GM12878 (cell line): ENCODE measurements around the gene CARM1. TPM values are rescaled to one million over a fixed set of nuclear protein-coding genes. Genes with fewer than 3 reads are reported as not detected.

Experiments used
- CHD2 ChIP-seq: IDR thresholded peaks from 2 replicates; pipeline ENCODE4 v1.6.1; 2011; ENCODE audit warnings: low read depth, low read length, improper control_type of control experiment, borderline replicate concordance
- EP300 ChIP-seq, 2 experiments: fragments of 150-350 bp in 1 of 2; IDR thresholded peaks; 2 replicates each; pipeline ENCODE4 v1.6.1; 2011 to 2012; ENCODE audit warnings: low read depth in 2 of 2, low read length in 2 of 2, borderline replicate concordance in 1 of 2, improper control_type of control experiment in 1 of 2, inconsistent platforms in 1 of 2; ENCODE audit not compliant: control insufficient read depth in 1 of 2
- EZH2 ChIP-seq: IDR thresholded peaks from 2 replicates; pipeline ENCODE4 v1.6.1; 2012; ENCODE audit warnings: low read depth, mild to moderate bottlenecking, control low read depth, inconsistent platforms, low read length, borderline replicate concordance; ENCODE audit not compliant: control insufficient read depth
- HDAC2 ChIP-seq: fragments of 200-600 bp; sonication (generic); IDR thresholded peaks from 2 replicates; pipeline ENCODE4 v1.6.1; 2017
- IKZF2 ChIP-seq, 2 experiments: fragments of 450-650 bp; IDR thresholded peaks; 2 replicates each; pipeline ENCODE4 v1.6.1; 2017; ENCODE audit warnings: mild to moderate bottlenecking in 2 of 2, moderate library complexity in 2 of 2
- JUND ChIP-seq: IDR thresholded peaks from 2 replicates; pipeline ENCODE4 v1.6.1; 2012; ENCODE audit warnings: low read depth, mild to moderate bottlenecking, low read length, improper control_type of control experiment, moderate library complexity
- KAT2A ChIP-seq: conservative IDR thresholded peaks from 2 replicates; pipeline ENCODE4 v1.6.1; 2011; ENCODE audit warnings: low read depth, low read length; ENCODE audit not compliant: control insufficient read depth
- MEF2B ChIP-seq: fragments of 450-650 bp; IDR thresholded peaks from 2 replicates; pipeline ENCODE4 v1.6.1; 2018; ENCODE audit warnings: mild to moderate bottlenecking, moderate library complexity; ENCODE audit not compliant: partially characterized antibody, poor library complexity, severe bottlenecking
- MYC ChIP-seq: IDR thresholded peaks from 2 replicates; pipeline ENCODE4 v1.6.1; 2011; ENCODE audit warnings: mild to moderate bottlenecking, low read length, moderate library complexity, inconsistent platforms; ENCODE audit not compliant: insufficient read depth, insufficient replicate concordance, insufficient read length, severe bottlenecking
- PAX8 ChIP-seq: fragments of 450-650 bp; IDR thresholded peaks from 2 replicates; pipeline ENCODE4 v1.6.1; 2017; ENCODE audit warnings: mild to moderate bottlenecking, moderate library complexity
- RBBP5 ChIP-seq: fragments of 200-600 bp; sonication (generic); conservative IDR thresholded peaks from 2 replicates; pipeline ENCODE4 v1.6.1; 2016
- RUNX3 ChIP-seq: IDR thresholded peaks from 2 replicates; pipeline ENCODE4 v1.6.1; 2012; ENCODE audit warnings: low read length, inconsistent platforms
- SP1 ChIP-seq: IDR thresholded peaks from one replicate; pipeline ENCODE4 v1.6.1; 2011; ENCODE audit warnings: low read depth, low read length
- TARDBP ChIP-seq: IDR thresholded peaks from 2 replicates; pipeline ENCODE4 v1.6.1; 2016; ENCODE audit warnings: borderline replicate concordance
- ZNF217 ChIP-seq: fragments of 450-650 bp; IDR thresholded peaks from 2 replicates; pipeline ENCODE4 v1.6.1; 2017; ENCODE audit warnings: antibody characterized with exemption, mild to moderate bottlenecking
- ZNF274 ChIP-seq: IDR thresholded peaks from one replicate; pipeline ENCODE4 v1.8.0; 2011; ENCODE audit not compliant: insufficient read length, insufficient read depth
- polyA plus RNA-seq, 11 experiments: library from polyadenylated mRNA; depleted of rRNA in 4 of 11; unstranded in 6 of 11; stranded (reverse) in 5 of 11; fragments of >200 nt; fragmentation: Nextera tagmentation in 4 of 11; fragmentation: Illumina TruSeq in 1 of 11; extraction: Ambion mirVana in 4 of 11; extraction: Trizol in 1 of 11; gene quantifications; 1 replicate in 1 of 11; 2 replicates in 10 of 11; pipeline versions ENCODE4 v1.2.1 to v1.2.3, GENCODE V29; 2011 to 2016; ENCODE audit warnings: inconsistent platforms in 2 of 11, missing spikeins in 2 of 11, low read depth in 1 of 11
- total RNA-seq, 4 experiments: library from RNA; depleted of rRNA in 3 of 4; stranded (reverse); fragments of >200 nt in 3 of 4; fragmentation: Illumina TruSeq in 1 of 4; extraction: Trizol in 1 of 4; gene quantifications; 2 replicates each; pipeline versions ENCODE4 v1.2.1 to v1.2.3, GENCODE V29; 2013 to 2021
- TF ChIP-seq, protein P1 (sequence below): IDR thresholded peaks from 2 replicates; pipeline ENCODE4 v1.6.1; 2012; ENCODE audit warnings: low read depth, low read length, improper control_type of control experiment
- TF ChIP-seq, protein P2 (sequence below): fragments of 450-650 bp; IDR thresholded peaks from 2 replicates; pipeline ENCODE4 v1.6.1; 2018; ENCODE audit warnings: borderline replicate concordance, mild to moderate bottlenecking; ENCODE audit not compliant: partially characterized antibody
- TF ChIP-seq, protein P3 (sequence below): fragments of 450-650 bp; IDR thresholded peaks from 2 replicates; pipeline ENCODE4 v1.6.1; 2017; ENCODE audit warnings: mild to moderate bottlenecking, moderate library complexity
- TF ChIP-seq, protein P4 (sequence below): fragments of 450-650 bp; conservative IDR thresholded peaks from 2 replicates; pipeline ENCODE4 v1.6.1; 2017; ENCODE audit warnings: mild to moderate bottlenecking, moderate library complexity

The CARM1 gene
- total and polyA plus RNA-seq, 10 of the 15 experiments (the other 5 are each of a cell fraction or from before 2014, with no cell fraction given): 0.45 to 116 (median 39.7) TPM

DNA sequence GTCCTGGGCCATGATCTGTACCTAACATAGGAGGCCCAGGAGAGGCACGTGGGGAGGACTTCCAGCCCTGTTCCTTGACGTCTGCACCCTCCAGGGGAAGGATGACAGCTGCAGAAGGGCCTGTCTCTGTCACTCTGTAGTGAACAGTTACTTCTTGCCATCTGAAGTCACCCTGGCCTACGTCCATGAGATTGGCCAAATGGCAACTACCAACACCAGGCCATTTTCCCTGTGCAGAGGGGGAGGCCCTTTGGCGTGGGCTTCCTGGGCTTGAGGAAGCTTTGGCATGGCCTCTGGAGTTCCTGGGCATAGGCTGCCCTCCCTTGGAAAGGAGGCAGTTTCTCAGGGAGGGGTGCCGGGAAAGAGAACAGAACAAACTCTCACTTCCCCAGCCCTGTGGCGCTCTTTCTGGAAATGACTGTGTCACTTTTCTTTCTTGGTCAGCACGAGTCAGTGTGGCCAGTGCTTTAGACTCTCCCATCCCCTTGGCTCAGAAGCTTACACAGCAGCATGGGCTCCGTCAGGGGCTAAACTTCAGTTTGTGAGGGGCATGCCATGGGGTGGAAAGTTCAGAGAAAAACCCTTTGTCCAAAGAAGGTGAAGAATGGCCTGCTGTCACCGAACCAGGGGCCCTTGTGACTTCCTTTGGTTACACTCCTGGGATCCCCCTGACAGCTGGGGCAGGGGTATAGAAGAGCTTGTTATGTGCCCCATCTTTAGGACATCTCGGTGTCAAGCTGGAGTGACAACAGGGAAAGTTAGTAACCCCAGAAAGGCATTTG lies 5.3 kb downstream of the CARM1 start (continued):
- TF ChIP-seq, protein P1, sequence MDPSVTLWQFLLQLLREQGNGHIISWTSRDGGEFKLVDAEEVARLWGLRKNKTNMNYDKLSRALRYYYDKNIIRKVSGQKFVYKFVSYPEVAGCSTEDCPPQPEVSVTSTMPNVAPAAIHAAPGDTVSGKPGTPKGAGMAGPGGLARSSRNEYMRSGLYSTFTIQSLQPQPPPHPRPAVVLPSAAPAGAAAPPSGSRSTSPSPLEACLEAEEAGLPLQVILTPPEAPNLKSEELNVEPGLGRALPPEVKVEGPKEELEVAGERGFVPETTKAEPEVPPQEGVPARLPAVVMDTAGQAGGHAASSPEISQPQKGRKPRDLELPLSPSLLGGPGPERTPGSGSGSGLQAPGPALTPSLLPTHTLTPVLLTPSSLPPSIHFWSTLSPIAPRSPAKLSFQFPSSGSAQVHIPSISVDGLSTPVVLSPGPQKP: no peak
- TF ChIP-seq ZNF274: no peak
- peak; percentile 95 for TF ChIP-seq JUND
- TF ChIP-seq IKZF2 (IDR thresholded peaks at IDR 0.05): peak; percentile 98 to 99
- no peak for TF ChIP-seq RBBP5
- 0 out of 2 replicates have a peak, but pooled peaks have one; percentile 29 for TF ChIP-seq HDAC2
- peak; percentile 93 for TF ChIP-seq RUNX3
- no peak for TF ChIP-seq PAX8
- no peak for TF ChIP-seq EZH2
- TF ChIP-seq EP300 (IDR thresholded peaks at IDR 0.05; ENCODE audit: borderline replicate concordance in 1 of 2, control insufficient read depth in 1 of 2, low read depth in 2 of 2, low read length in 2 of 2): peak; percentile 61 to 96; a peak in 3 of 4 replicates
- TF ChIP-seq, protein P2, sequence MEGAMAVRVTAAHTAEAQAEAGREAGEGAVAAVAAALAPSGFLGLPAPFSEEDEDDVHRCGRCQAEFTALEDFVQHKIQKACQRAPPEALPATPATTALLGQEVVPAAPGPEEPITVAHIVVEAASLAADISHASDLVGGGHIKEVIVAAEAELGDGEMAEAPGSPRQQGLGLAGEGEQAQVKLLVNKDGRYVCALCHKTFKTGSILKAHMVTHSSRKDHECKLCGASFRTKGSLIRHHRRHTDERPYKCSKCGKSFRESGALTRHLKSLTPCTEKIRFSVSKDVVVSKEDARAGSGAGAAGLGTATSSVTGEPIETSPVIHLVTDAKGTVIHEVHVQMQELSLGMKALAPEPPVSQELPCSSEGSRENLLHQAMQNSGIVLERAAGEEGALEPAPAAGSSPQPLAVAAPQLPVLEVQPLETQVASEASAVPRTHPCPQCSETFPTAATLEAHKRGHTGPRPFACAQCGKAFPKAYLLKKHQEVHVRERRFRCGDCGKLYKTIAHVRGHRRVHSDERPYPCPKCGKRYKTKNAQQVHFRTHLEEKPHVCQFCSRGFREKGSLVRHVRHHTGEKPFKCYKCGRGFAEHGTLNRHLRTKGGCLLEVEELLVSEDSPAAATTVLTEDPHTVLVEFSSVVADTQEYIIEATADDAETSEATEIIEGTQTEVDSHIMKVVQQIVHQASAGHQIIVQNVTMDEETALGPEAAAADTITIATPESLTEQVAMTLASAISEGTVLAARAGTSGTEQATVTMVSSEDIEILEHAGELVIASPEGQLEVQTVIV: no peak
- TF ChIP-seq SP1: peak; percentile 60
- TF ChIP-seq TARDBP: no peak
- no peak for TF ChIP-seq KAT2A
- peak; percentile 53 for TF ChIP-seq MEF2B
- TF ChIP-seq, protein P3, sequence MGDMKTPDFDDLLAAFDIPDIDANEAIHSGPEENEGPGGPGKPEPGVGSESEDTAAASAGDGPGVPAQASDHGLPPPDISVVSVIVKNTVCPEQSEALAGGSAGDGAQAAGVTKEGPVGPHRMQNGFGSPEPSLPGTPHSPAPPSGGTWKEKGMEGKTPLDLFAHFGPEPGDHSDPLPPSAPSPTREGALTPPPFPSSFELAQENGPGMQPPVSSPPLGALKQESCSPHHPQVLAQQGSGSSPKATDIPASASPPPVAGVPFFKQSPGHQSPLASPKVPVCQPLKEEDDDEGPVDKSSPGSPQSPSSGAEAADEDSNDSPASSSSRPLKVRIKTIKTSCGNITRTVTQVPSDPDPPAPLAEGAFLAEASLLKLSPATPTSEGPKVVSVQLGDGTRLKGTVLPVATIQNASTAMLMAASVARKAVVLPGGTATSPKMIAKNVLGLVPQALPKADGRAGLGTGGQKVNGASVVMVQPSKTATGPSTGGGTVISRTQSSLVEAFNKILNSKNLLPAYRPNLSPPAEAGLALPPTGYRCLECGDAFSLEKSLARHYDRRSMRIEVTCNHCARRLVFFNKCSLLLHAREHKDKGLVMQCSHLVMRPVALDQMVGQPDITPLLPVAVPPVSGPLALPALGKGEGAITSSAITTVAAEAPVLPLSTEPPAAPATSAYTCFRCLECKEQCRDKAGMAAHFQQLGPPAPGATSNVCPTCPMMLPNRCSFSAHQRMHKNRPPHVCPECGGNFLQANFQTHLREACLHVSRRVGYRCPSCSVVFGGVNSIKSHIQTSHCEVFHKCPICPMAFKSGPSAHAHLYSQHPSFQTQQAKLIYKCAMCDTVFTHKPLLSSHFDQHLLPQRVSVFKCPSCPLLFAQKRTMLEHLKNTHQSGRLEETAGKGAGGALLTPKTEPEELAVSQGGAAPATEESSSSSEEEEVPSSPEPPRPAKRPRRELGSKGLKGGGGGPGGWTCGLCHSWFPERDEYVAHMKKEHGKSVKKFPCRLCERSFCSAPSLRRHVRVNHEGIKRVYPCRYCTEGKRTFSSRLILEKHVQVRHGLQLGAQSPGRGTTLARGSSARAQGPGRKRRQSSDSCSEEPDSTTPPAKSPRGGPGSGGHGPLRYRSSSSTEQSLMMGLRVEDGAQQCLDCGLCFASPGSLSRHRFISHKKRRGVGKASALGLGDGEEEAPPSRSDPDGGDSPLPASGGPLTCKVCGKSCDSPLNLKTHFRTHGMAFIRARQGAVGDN: peak; percentile 38
- 0 out of 2 replicates have a peak, but pooled peaks have one; percentile 31 for TF ChIP-seq ZNF217
- TF ChIP-seq, protein P4, sequence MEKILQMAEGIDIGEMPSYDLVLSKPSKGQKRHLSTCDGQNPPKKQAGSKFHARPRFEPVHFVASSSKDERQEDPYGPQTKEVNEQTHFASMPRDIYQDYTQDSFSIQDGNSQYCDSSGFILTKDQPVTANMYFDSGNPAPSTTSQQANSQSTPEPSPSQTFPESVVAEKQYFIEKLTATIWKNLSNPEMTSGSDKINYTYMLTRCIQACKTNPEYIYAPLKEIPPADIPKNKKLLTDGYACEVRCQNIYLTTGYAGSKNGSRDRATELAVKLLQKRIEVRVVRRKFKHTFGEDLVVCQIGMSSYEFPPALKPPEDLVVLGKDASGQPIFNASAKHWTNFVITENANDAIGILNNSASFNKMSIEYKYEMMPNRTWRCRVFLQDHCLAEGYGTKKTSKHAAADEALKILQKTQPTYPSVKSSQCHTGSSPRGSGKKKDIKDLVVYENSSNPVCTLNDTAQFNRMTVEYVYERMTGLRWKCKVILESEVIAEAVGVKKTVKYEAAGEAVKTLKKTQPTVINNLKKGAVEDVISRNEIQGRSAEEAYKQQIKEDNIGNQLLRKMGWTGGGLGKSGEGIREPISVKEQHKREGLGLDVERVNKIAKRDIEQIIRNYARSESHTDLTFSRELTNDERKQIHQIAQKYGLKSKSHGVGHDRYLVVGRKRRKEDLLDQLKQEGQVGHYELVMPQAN: peak; percentile 70
- peak; percentile 35; the same call in 1 of the 2 replicates for TF ChIP-seq CHD2
- TF ChIP-seq MYC: peak; percentile 42
